Measurements from ENCODE around the gene EPN1. TPM values are rescaled to one million over a fixed set of nuclear protein-coding genes. Genes with fewer than 3 reads are reported as not detected.

Gene EPN1
- total and polyA plus RNA-seq, 9 of the 15 experiments (the other 6 are each of a cell fraction or from before 2014, with no cell fraction given): 0.08 to 138 (median 12.7) TPM

- Histone ChIP-seq H4K20me1 (replicated peaks; ENCODE audit: control insufficient read depth, insufficient read depth, low read length) (peaks cover 47% of the 10 kb centered on the region), H3K79me2 (ENCODE audit: control insufficient read depth, insufficient read depth, low read length) (peaks cover 93% of the 10 kb centered on the region), H3K36me3 (ENCODE audit: control insufficient read depth, insufficient read depth, low read length) (peaks cover 82% of the 10 kb centered on the region; the same call in 2 of the 3 replicates), H3K27ac (ENCODE audit: extremely low read depth, low read depth, low read length) (peak overlapping the region; percentile 72), H3K9me1 (ENCODE audit: control insufficient read depth, insufficient read depth, low read length) (peaks cover 9% of the 10 kb centered on the region), H3K9me3 (replicated peaks; ENCODE audit: control insufficient read depth, insufficient read depth, low read depth, low read length) (no peaks in the 10 kb centered on the region), H3K9ac (ENCODE audit: insufficient read depth in 1 of 2, low read depth in 2 of 2, low read length in 2 of 2) (peak overlapping the region; percentile 61 to 87), H2AFZ (ENCODE audit: low read depth, low read length) (no peak overlapping the region), H3K4me2 (ENCODE audit: insufficient read depth, low read length) (peak overlapping the region; percentile 60), H3K4me3 (peak overlapping the region; percentile 83), H3K4me1 (replicated peaks in 1 of 2; ENCODE audit: control insufficient read depth in 2 of 2, insufficient read depth in 2 of 2, low read length in 2 of 2) (peaks cover 46 to 78% of the 10 kb centered on the region in 2 experiments), H3K27me3 (ENCODE audit: control insufficient read depth in 2 of 2, insufficient read depth in 2 of 2, low read length in 2 of 2) (no peaks in the 10 kb centered on the region)
- TSS peak; percentile 93 for BruUV-seq (replicated peaks)
- CTCF ChIA-PET (ENCODE audit: low intra/inter-chr PET ratio): no interaction called here
- POLR2A ChIA-PET: interaction anchor here (0.6 to 1.8 kb wide), 3 partner anchors 17 to 27 kb away, joined by 3 to 10 read pairs (median 3); no protein-coding TSS in a partner anchor
- intact Hi-C loops (cut with micrococcal nuclease): no loop called here
- FAIRE-seq (no peak), ATAC-seq (peak; percentile 2), DNase-seq (ENCODE audit: extremely low read depth in 1 of 4, low spot score in 3 of 4) (no peak)
- in situ Hi-C loops (cut with MboI): no loop called here
- WGBS (ENCODE audit: insufficient coverage, low coverage, missing lambda C conversion rate): 13% methylated on average over 17 of the region's 17 CpGs
- TF ChIP-seq HNRNPK (IDR thresholded peaks at IDR 0.05; ENCODE audit: low read depth, low read length, poor library complexity, severe bottlenecking) (no peak), TBP (optimal IDR thresholded peaks at IDR 0.05; ENCODE audit: low read depth, low read length) (peak; percentile 8), ZBTB1 (CRISPR knock-in tag; IDR thresholded peaks at IDR 0.05; ENCODE audit: borderline replicate concordance, low read depth) (no peak)
These were observed 576 bp upstream of the EPN1 start for GRCh38 chr19:55674459-55674840.

DNA sequence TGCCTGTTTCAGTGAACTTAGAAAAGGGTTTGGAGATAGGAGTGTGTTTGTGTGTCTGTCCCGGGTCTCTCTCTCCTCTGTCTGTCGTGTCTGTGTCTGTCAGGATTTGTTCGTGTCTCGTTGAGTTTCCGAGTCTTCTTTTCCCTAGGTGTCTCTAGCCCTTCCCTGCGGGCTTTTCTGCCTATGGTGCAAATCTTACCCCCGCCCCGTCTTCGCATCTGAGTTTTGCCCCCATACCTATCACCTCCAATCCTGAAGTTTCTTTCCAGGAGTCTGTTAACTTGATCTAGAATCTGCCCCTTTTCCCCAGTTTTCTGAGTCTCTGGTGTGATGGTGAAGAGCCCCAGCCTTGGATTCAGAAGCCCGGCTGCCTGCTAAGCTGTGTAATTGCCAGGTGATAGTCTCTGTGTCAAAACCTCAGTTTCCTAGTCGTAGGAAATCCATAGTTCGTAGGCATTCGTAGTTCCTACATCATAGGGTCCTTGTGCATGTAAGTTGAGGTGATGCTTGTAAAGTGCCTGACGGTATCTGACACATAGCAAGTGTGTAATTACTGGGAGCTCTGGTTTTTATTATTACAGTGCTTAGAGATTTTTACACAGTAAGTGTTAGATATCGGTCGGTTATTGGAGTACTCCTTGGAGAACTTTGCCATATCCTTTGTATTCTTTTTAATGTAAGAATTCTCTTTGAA, 782 bp downstream of the EPN1 start:
- 4% methylated on average over 16 of the region's 16 CpGs for WGBS (ENCODE audit: insufficient coverage, low coverage, missing lambda C conversion rate)
- Histone ChIP-seq H2AFZ (ENCODE audit: low read depth, low read length) (no peak overlapping the region), H3K4me1 (replicated peaks in 1 of 2; ENCODE audit: control insufficient read depth in 2 of 2, insufficient read depth in 2 of 2, low read length in 2 of 2) (peaks cover 46 to 76% of the 10 kb centered on the region in 2 experiments), H4K20me1 (replicated peaks; ENCODE audit: control insufficient read depth, insufficient read depth, low read length) (peaks cover 41% of the 10 kb centered on the region), H3K36me3 (ENCODE audit: control insufficient read depth, insufficient read depth, low read length) (peaks cover 82% of the 10 kb centered on the region; the same call in 2 of the 3 replicates), H3K27me3 (ENCODE audit: control insufficient read depth in 2 of 2, insufficient read depth in 2 of 2, low read length in 2 of 2) (no peaks in the 10 kb centered on the region), H3K9me3 (replicated peaks; ENCODE audit: control insufficient read depth, insufficient read depth, low read depth, low read length) (no peaks in the 10 kb centered on the region), H3K4me2 (ENCODE audit: insufficient read depth, low read length) (peak overlapping the region; percentile 89), H3K27ac (ENCODE audit: extremely low read depth, low read depth, low read length) (peak overlapping the region; percentile 83), H3K79me2 (ENCODE audit: control insufficient read depth, insufficient read depth, low read length) (peaks cover 91% of the 10 kb centered on the region), H3K4me3 (peak overlapping the region; percentile 83), H3K9me1 (ENCODE audit: control insufficient read depth, insufficient read depth, low read length) (peaks cover 6% of the 10 kb centered on the region), H3K9ac (ENCODE audit: insufficient read depth in 1 of 2, low read depth in 2 of 2, low read length in 2 of 2) (peak overlapping the region; percentile 81 to 98)
- CTCF ChIA-PET (ENCODE audit: low intra/inter-chr PET ratio): no interaction called here
- in situ Hi-C loops (cut with MboI) (no loop called here), intact Hi-C loops (cut with micrococcal nuclease) (no loop called here)
- DNase-seq (ENCODE audit: extremely low read depth in 1 of 4, low spot score in 3 of 4): no peak
- peak; percentile 23 for FAIRE-seq
- POLR2A ChIA-PET: interaction anchor here (0.9 to 1.6 kb wide), 5 partner anchors 13 to 51 kb away, joined by 3 to 7 read pairs (median 4); partner anchors contain the start of genes U2AF2 and ZNF784
- BruUV-seq (replicated peaks): no TSS peak
- ATAC-seq: no peak
- TF ChIP-seq RBM39 (optimal IDR thresholded peaks at IDR 0.05; ENCODE audit: low read depth, low read length) (no peak), NCOA4 (IDR thresholded peaks at IDR 0.05; ENCODE audit: partially characterized antibody) (no peak), C11orf30 (IDR thresholded peaks at IDR 0.05; ENCODE audit: low read depth) (peak; percentile 55), ELF1 (tag; IDR thresholded peaks at IDR 0.05) (0 out of 2 replicates have a peak, but pooled peaks have one; percentile 27)
- TF ChIP-seq, protein P1, sequence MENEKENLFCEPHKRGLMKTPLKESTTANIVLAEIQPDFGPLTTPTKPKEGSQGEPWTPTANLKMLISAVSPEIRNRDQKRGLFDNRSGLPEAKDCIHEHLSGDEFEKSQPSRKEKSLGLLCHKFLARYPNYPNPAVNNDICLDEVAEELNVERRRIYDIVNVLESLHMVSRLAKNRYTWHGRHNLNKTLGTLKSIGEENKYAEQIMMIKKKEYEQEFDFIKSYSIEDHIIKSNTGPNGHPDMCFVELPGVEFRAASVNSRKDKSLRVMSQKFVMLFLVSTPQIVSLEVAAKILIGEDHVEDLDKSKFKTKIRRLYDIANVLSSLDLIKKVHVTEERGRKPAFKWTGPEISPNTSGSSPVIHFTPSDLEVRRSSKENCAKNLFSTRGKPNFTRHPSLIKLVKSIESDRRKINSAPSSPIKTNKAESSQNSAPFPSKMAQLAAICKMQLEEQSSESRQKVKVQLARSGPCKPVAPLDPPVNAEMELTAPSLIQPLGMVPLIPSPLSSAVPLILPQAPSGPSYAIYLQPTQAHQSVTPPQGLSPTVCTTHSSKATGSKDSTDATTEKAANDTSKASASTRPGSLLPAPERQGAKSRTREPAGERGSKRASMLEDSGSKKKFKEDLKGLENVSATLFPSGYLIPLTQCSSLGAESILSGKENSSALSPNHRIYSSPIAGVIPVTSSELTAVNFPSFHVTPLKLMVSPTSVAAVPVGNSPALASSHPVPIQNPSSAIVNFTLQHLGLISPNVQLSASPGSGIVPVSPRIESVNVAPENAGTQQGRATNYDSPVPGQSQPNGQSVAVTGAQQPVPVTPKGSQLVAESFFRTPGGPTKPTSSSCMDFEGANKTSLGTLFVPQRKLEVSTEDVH (IDR thresholded peaks at IDR 0.05; ENCODE audit: low read depth, partially characterized antibody): no peak
- TF ChIP-seq, protein P2, sequence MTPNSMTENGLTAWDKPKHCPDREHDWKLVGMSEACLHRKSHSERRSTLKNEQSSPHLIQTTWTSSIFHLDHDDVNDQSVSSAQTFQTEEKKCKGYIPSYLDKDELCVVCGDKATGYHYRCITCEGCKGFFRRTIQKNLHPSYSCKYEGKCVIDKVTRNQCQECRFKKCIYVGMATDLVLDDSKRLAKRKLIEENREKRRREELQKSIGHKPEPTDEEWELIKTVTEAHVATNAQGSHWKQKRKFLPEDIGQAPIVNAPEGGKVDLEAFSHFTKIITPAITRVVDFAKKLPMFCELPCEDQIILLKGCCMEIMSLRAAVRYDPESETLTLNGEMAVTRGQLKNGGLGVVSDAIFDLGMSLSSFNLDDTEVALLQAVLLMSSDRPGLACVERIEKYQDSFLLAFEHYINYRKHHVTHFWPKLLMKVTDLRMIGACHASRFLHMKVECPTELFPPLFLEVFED (CRISPR knock-in tag; conservative IDR thresholded peaks at IDR 0.05): 0 out of 2 replicates have a peak, but pooled peaks have one; percentile 44
